ENCODE data around the gene SREK1. TPM values are rescaled to one million over a fixed set of nuclear protein-coding genes. Genes with fewer than 3 reads are reported as not detected.
A peak's percentile ranks its signal among the peaks of the same experiment; 100 is the strongest.

SREK1 gene
- total RNA-seq (2021; ENCODE audit: unreplicated experiment) (65.6 TPM), Bru-seq, nascent RNA (percentile 98 among the genes with signal in this experiment), BruChase-seq, experiment 1, labeled RNA remaining after a 6-hour chase (percentile 96 among the genes with signal in this experiment), BruChase-seq, experiment 2, labeled RNA remaining after a 2-hour chase (percentile 97 among the genes with signal in this experiment)
- 26.4 and 26.8 TPM in 2 replicates for polyA plus RNA-seq (2012)
- long read RNA-seq, full-length matches to known transcripts = 19 of 104 reads
- long read RNA-seq, partial matches to known transcripts = 57 of 104 reads
- long read RNA-seq, other reads (novel, unspliced or antisense) = 28 of 104 reads

GRCh38 chr5:66144074-66144833, at the start of gene SREK1:
Gene SREK1 (plus strand): TSS chr5:66144300. CDS start chr5:66144377, 77 bp downstream.
- H2AFZ ChIP-seq (ENCODE audit: low read depth, low read length, poor library complexity, severe bottlenecking) = peak within 1 kb of the TSS; percentile 77
- peak within 1 kb of the TSS; percentile 74 to 84 for H3K4me3 ChIP-seq (replicated peaks in 1 of 2; ENCODE audit: low read depth in 1 of 2, low read length in 2 of 2)
- peaks cover 9% of the 10 kb centered on the region; the same call in 1 of the 2 replicates for H4K20me1 ChIP-seq (ENCODE audit: insufficient read depth)
- H3K27ac ChIP-seq (ENCODE audit: low read depth, low read length) = peak within 1 kb of the TSS; percentile 89
- ChIA-PET POLR2A (interaction anchor here (1.2 kb wide), 1 partner anchor 12 kb away, joined by 6 read pairs; no protein-coding TSS in a partner anchor), CTCF (no interaction called here), RAD21 (ENCODE audit: low non-redundant PET in 1 of 2, low total read pairs in 2 of 2, uncharacterized antibody in 2 of 2, unreplicated experiment in 2 of 2) (interaction anchor here (0.6 kb wide), 2 partner anchors 228 to 555 kb away, joined by 3 read pairs; no protein-coding TSS in a partner anchor)
- TSS peak; percentile 49 for BruUV-seq (replicated peaks)
- no peaks in the 10 kb centered on the region for H3K27me3 ChIP-seq (ENCODE audit: insufficient read depth, low read length)
- peaks cover 0 to 9% of the 10 kb centered on the region in 2 experiments; a peak in 1 of 4 replicates for H3K36me3 ChIP-seq (ENCODE audit: control insufficient read depth in 1 of 2, insufficient read depth in 2 of 2, low read length in 2 of 2)
- H3K9ac ChIP-seq (ENCODE audit: low read length) = peak within 1 kb of the TSS; percentile 81
- H3K9me2 ChIP-seq (ENCODE audit: insufficient read depth) = no peaks in the 10 kb centered on the region
- DNase-seq (ENCODE audit: low read depth, low spot score) (peak; percentile 83), ATAC-seq (peak; percentile 88)
- intact Hi-C loops (cut with micrococcal nuclease) = loop anchor here (2.0 to 5.0 kb wide), 3 partner anchors 217 to 421 kb away; partner anchors contain the start of genes ERBIN, NLN and SGTB
- peaks cover 48% of the 10 kb centered on the region for H3K79me2 ChIP-seq (ENCODE audit: insufficient read depth, low read length)
- H3K4me1 ChIP-seq (ENCODE audit: control insufficient read depth in 1 of 2, insufficient read depth in 2 of 2, low read length in 2 of 2) = peaks cover 7 to 19% of the 10 kb centered on the region in 2 experiments; a peak in 3 of 4 replicates
- H3K9me3 ChIP-seq (ENCODE audit: control insufficient read depth in 1 of 2, insufficient read depth in 1 of 2, low read depth in 1 of 2, low read length in 2 of 2) = no peaks in the 10 kb centered on the region
- H3K4me2 ChIP-seq (ENCODE audit: low read length) = peak within 1 kb of the TSS; percentile 89
- TF ChIP-seq EGR1 (IDR thresholded peaks at IDR 0.05; ENCODE audit: low read depth) = peak; percentile 76
- no peak for TF ChIP-seq REST (IDR thresholded peaks at IDR 0.05; ENCODE audit: low read depth)
- TF ChIP-seq ZFX (IDR thresholded peaks at IDR 0.05) = peak; percentile 38; the same call in 1 of the 2 replicates
- no peak for TF ChIP-seq EZH2phosphoT487 (IDR thresholded peaks at IDR 0.05; ENCODE audit: borderline replicate concordance)
- TF ChIP-seq SP1 (IDR thresholded peaks at IDR 0.05; ENCODE audit: low read depth) = peak; percentile 3; the same call in 1 of the 2 replicates
- no peak for TF ChIP-seq EZH2 (IDR thresholded peaks at IDR 0.05)
- peak; percentile 62; the same call in 1 of the 2 replicates for TF ChIP-seq CBX3 (IDR thresholded peaks at IDR 0.05; ENCODE audit: low read depth)
- TF ChIP-seq JUND (IDR thresholded peaks at IDR 0.05) = no peak; the same call in 1 of the 2 replicates
- peak; percentile 81 for TF ChIP-seq SIN3A (IDR thresholded peaks at IDR 0.05; ENCODE audit: low read depth)
- peak; percentile 74 for TF ChIP-seq CEBPB (IDR thresholded peaks at IDR 0.05; ENCODE audit: low read depth)
- no peak for TF ChIP-seq ATF3 (IDR thresholded peaks at IDR 0.05)
- TF ChIP-seq ZBTB33 (IDR thresholded peaks at IDR 0.05; ENCODE audit: extremely low read depth, insufficient replicate concordance, low read length) = peak; percentile 92
- TF ChIP-seq ZNF274 (IDR thresholded peaks at IDR 0.05; ENCODE audit: low read depth, low read length) = no peak
- TF ChIP-seq FOSL1 (IDR thresholded peaks at IDR 0.05; ENCODE audit: low read depth) = no peak; the same call in 1 of the 2 replicates
- peak; percentile 52 for TF ChIP-seq YY1 (IDR thresholded peaks at IDR 0.05; ENCODE audit: extremely low read depth, insufficient replicate concordance, low read depth, low read length)
- TF ChIP-seq ELF1 (IDR thresholded peaks at IDR 0.05; ENCODE audit: borderline replicate concordance, low read depth) = peak; percentile 55
- TF ChIP-seq SRF (IDR thresholded peaks at IDR 0.05; ENCODE audit: low read depth) = peak; percentile 83
- peak; percentile 91 for TF ChIP-seq MAX (IDR thresholded peaks at IDR 0.05)
- TF ChIP-seq POLR2A (IDR thresholded peaks at IDR 0.05; ENCODE audit: borderline replicate concordance, extremely low read depth, insufficient read depth, insufficient read length) = peak; percentile 91
- peak; percentile 9 for TF ChIP-seq TCF7L2 (IDR thresholded peaks at IDR 0.05; ENCODE audit: borderline replicate concordance, extremely low read depth, insufficient read depth, insufficient read length)
